ENCODE results near the gene PMP22. TPM values are rescaled to one million over a fixed set of nuclear protein-coding genes. Genes with fewer than 3 reads are reported as not detected.

Gene PMP22
- total and polyA plus RNA-seq, 2 donors (not counting 3 experiments of a cell fraction or from before 2014, with no cell fraction given), result 67.2 to 103 TPM

GRCh38 chr17:15262291-15263205 is 2.6 kb downstream of the PMP22 start:
- peaks cover 20% of the 10 kb centered on the region for H3K79me2 ChIP-seq (ENCODE audit: control insufficient read depth, insufficient read depth, low read length)
- H3K9me3 ChIP-seq (replicated peaks; ENCODE audit: control insufficient read depth, insufficient read depth, low read length), result no peaks in the 10 kb centered on the region
- peak overlapping the region; percentile 84 for H2AFZ ChIP-seq (ENCODE audit: low read depth, low read length)
- peak; percentile 43 for TF ChIP-seq POLR2AphosphoS5 (IDR thresholded peaks at IDR 0.05; ENCODE audit: insufficient read depth, low read depth, low read length)
- peak in 1 of 2 donors; percentile 5 for TF ChIP-seq CTCF (IDR thresholded peaks at IDR 0.05; ENCODE audit: extremely low read depth in 1 of 2, insufficient read depth in 1 of 2, low read depth in 1 of 2, low read length in 2 of 2)
- no peak for TF ChIP-seq JUN (IDR thresholded peaks at IDR 0.05; ENCODE audit: borderline replicate concordance, insufficient read depth, insufficient read length, low read depth)
- TF ChIP-seq POLR2A (IDR thresholded peaks at IDR 0.05; ENCODE audit: low read depth, low read length), result peak; percentile 74
- no peak for TF ChIP-seq MYC (IDR thresholded peaks at IDR 0.05; ENCODE audit: low read depth, low read length)
- TF ChIP-seq GATA2 (IDR thresholded peaks at IDR 0.05; ENCODE audit: insufficient read depth, insufficient read length, low read depth, low read length), result no peak
- TF ChIP-seq MAX (IDR thresholded peaks at IDR 0.05; ENCODE audit: insufficient read depth, insufficient read length), result no peak
- POLR2A ChIA-PET, result interaction anchor here (2.1 kb wide), 1 partner anchor 240 kb away, joined by 4 read pairs; no protein-coding TSS in a partner anchor
- TSS peak; percentile 27 for BruUV-seq (replicated peaks)
- CTCF ChIA-PET, result interaction anchor here (0.5 to 11.6 kb wide), 15 partner anchors 10 to 247 kb away, joined by 3 to 410 read pairs (median 3); no protein-coding TSS in a partner anchor
- peak; percentile 63 for DNase-seq (ENCODE audit: low read depth, low spot score)
- H4K20me1 ChIP-seq (replicated peaks; ENCODE audit: control insufficient read depth, extremely low read depth, insufficient read depth, low read length), result no peaks in the 10 kb centered on the region
- intact Hi-C loops (cut with micrococcal nuclease) (loop anchor here (2.0 kb wide), 2 partner anchors 136 to 174 kb away; no protein-coding TSS in a partner anchor), dilution Hi-C loops (cut with MboI; ENCODE audit: extremely low pct_ligation_motif_present, low sequenced_read_pairs) (no loop called here)
- peak overlapping the region; percentile 71 for H3K9ac ChIP-seq (replicated peaks; ENCODE audit: extremely low read depth, insufficient read depth, low read length)
- H3K27me3 ChIP-seq (ENCODE audit: control insufficient read depth in 2 of 2, insufficient read depth in 2 of 2, low read length in 2 of 2), result peaks cover 0 to 10% of the 10 kb centered on the region in 2 experiments
- H3K27ac ChIP-seq (ENCODE audit: insufficient read depth, low read depth, low read length), result peak overlapping the region; percentile 50
- peaks cover 0 to 4% of the 10 kb centered on the region in 2 experiments for H3K36me3 ChIP-seq (ENCODE audit: control insufficient read depth in 2 of 2, extremely low read depth in 1 of 2, insufficient read depth in 2 of 2, low read length in 2 of 2)
- peaks cover 21% of the 10 kb centered on the region for H3K4me1 ChIP-seq (ENCODE audit: control insufficient read depth, extremely low read depth, insufficient read depth, low read length)
- H3K4me3 ChIP-seq (replicated peaks in 1 of 3; ENCODE audit: insufficient read depth in 1 of 3, low read depth in 1 of 3, low read length in 3 of 3), result peak overlapping the region; percentile 45 to 82 (median 67)
- no peak for FAIRE-seq
- H3K9me1 ChIP-seq (replicated peaks; ENCODE audit: control insufficient read depth, extremely low read depth, insufficient read depth, low read length), result no peaks in the 10 kb centered on the region
- H3K4me2 ChIP-seq (ENCODE audit: insufficient read depth, low read length), result peak overlapping the region; percentile 77
